GM21447 (cell line): Measurements from ENCODE around the gene ARHGAP20.

Experiments used
- ATAC-seq: cut with Tn5 transposase; IDR thresholded peaks from one replicate; pipeline ENCODE4 v1.9.1; 2021; ENCODE audit not compliant: unreplicated experiment

The ARHGAP20 gene, protein sequence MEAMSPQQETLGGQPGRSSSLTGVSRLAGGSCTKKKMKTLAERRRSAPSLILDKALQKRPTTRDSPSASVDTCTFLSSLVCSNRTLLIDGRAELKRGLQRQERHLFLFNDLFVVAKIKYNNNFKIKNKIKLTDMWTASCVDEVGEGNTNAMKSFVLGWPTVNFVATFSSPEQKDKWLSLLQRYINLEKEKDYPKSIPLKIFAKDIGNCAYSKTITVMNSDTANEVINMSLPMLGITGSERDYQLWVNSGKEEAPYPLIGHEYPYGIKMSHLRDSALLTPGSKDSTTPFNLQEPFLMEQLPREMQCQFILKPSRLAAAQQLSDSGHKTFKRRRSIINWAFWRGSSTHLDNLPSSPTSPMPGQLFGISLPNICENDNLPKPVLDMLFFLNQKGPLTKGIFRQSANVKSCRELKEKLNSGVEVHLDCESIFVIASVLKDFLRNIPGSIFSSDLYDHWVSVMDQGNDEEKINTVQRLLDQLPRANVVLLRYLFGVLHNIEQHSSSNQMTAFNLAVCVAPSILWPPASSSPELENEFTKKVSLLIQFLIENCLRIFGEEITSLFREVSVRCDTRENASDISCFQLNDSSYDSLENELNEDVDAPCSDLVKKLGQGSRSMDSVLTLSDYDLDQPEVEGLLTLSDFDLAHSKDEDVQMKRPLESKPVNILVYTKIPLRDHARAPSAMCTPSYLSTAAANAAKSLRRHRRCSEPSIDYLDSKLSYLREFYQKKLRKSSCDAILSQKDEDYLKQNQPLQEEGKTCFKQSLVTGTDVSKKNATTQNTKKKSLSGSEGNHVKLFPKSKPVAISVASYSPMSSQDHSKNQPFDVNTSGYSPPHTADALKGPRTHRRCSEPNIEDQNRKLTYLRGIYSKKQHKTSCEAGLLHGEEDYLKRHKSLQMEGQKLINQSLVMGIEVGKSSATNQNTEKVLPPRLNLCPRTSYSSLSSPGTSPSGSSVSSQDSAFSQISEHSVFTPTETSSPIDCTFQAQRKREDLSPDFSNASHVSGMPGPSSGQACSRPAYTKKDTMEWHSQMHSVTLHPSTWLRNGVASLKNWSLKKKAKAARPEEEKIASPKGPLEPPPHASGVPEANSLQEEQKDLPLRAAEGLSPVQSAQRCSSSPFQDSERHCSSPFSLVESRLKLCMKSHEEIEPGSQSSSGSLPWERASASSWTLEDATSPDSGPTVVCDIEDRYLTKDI

DNA sequence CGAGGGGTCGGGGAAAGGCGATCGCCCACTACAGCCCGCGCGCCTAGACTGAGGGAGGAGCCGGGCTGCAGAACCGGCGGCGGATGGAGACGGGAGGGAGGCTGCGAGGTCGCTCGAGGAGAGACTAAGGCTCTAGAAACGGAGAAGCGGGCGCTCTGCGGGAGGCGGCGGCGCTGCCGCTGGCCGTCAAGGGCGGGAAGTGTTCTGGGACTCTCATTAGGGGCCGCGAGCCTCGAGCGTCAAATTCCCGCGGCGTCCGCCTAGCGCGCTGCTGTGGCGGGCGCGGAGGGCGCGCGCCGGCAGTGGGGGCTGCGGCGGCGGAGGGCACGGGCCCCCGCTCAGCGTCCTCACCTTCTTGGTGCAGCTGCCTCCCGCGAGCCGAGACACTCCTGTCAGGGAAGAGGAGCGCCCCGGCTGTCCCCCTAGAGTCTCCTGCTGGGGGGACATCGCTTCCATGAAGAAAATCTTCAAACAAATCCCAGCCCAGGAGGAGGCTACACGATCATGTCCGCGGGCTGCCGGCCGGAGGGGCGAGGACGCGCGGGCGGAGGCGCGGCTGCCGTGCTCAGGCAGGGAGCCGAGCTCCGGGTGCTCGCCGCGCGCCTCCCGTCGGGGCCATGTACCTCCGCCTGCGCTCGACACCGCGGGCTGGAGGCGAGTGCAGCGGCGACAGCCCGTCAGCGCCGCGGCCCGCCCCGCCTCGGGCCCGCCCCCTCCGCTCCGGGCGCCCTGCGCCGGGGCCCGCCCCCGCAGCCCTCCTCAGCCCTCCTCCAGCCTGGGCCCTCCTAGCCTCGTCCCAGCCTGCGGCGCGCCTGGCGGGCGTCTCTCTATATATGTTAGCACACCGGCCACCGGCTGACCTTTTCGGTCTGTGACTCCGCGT, at the start of gene ARHGAP20:
TSS of gene ARHGAP20 (minus strand) at position 662 of the 883 bp plus-strand sequence. CDS start at position 456, 206 bp downstream.
- peak; percentile 49 for ATAC-seq

DNA sequence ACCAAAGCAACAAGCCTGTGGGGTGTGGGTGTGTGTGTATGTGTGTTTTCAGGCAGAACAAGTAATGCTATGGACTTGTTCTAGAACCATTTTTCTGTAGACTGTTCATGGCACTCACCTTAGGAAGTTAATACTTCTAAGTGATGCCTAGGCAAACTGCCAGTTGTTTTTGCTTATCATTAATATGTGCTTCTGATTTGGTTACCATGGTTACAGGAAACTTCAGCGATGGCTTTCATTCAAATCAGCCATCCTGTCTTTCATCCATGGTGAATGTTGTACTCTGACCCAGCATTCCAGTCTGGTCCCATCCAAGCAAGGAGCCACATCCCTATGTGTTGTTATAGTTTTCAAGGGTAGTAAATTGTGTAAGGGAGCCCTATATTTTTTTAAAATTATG, 49.8 kb upstream of the ARHGAP20 start:
- ATAC-seq, result no peak

DNA sequence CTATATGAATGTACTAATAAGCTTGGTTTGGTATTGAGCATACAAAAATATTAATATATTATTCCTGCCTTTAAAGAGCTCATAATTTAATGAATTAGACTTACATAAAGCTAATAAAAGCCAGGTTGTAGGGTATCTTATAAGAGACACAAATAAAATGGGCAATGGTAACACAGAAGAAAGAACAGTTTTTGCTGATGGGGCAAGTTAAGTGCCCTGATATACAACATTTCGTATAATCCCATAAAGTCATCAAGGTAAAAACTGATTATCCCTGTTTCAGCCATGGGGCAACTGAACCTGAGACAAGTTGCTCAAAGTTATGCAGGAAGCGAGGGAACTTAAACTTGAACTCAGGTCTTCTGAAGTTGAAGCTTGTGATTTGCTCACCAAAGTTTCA, 48.9 kb upstream of the ARHGAP20 start:
- ATAC-seq, result no peak

DNA sequence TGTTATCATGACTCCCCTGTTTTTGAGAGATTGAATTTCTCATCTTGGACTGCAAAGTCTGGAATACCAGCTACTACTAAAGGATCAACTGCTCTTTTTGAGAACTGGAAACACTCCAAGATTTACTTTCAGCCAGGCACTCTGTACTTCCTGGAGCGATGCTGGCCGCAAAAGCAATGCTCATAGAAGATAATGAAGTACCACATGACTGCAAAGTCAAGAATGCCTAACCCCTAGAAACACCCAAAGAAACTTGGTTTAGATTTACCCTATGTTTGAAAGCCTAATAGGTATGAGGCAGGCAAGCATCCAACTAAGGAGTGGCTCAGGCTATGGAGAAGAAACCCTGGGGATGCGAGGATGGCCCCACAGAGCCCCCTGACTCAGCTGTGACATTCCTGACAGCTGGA, 47.7 kb upstream of the ARHGAP20 start:
- ATAC-seq, result no peak

DNA sequence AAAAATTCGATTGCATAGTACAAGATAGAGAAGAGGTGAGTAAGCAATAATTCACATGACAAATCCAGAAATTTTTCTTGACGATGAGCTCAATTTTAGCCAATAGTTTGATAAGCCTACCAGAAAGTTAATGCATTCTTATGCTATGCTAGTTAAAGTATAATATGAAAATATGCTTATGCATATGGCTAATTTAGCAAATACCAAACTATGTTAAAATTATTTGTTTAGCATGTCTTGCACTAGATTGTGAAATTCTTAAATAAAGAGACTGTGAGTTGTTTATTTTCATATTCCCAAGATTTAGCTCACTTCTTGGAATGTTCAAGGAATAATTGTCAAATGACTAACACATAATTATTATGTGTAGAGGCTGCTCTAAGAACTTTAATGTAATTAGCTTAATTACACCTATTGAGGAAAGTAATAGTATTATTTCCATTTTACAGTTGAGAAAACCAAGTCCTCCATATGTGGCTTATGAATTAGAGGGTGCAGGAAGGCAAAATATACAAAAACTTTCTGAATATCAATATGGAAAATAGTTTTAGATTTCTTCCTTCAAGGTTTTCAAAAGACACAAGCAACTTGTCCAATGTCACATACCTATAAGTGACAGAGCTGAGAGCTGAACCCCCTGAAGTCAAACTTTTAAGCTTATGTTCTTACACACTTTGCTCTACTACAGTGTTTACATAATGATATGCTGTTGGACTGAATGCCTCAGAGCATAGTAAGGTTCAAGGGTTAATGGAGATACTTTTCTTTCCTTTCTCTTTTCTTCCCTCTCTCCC, 45.9 kb upstream of the ARHGAP20 start:
- ATAC-seq, result no peak

DNA sequence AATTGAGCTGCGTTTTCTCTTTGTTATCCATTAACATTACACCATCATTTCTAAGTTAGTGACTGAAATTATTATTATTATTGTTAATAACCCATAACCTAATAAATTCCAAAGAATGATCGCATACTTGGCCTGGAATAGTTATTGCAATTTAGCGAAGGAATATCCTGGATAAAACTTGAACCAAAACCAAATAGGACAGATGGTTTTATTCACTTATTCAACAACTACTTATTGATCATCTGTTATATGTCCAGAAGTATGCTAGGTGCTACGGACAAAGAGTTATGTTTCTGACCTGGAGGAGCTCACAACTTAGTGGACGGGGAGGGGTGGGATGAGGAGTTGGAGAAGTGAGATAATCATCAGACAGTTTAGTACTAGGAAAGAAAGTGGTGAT, 44.8 kb upstream of the ARHGAP20 start:
- ATAC-seq, result no peak

DNA sequence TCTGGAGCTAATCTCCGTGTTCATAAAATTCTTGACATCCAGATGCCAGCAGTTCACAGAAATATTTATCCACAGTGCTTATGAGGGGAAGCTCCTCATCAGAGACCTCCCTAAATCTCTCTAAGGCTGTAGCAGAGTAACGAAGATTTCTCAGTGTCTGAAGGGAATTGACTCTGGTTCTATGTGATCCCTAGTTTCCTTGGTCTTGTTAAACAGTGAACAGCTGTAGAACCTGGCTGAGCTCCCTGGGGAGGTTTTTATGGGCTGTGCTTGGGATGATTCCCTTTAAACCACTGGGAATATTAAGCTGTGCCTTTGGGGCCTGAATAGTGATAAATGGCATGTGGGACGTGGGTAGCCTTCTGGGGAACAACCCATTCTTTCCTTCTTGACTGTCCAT, 43.7 kb upstream of the ARHGAP20 start:
- no peak for ATAC-seq

DNA sequence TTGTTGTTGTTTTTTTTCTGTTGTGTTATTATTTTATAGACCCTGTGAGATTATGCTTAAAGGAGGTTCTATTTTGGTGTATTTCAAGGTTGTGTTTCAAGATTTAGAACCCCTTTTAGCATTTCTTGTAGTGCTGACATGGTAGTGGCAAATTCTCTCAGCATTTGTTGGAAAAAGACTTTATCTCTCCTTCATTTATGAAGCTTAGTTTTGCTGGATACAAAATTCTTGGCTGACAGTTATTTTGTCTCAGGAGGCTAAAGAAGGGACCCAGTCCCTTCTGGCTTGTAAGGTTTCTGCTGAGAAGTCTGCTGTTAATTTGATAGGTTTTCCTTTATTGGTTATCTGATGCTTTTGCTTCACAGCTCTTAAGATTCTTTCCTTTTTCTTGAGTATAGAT, 40.7 kb upstream of the ARHGAP20 start:
- ATAC-seq, result no peak

DNA sequence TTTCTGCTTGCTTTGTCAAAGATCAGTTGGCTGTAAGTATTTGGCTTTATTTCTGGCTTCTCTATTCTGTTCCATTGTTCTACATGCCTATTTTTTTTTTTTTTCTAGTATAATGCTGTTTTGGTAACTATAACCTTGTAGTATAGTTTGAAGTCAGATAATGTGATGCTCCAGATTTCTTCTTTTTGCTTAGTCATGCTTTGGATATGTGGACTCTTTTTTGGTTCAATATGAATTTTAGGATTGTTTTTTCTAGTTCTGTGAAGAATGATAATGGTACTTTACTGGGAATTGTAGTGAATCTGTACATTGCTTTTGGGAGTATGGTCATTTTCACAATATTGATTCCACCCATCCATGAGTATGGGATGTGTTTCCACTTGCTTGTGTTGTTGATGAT, 37.9 kb upstream of the ARHGAP20 start:
- no peak for ATAC-seq

DNA sequence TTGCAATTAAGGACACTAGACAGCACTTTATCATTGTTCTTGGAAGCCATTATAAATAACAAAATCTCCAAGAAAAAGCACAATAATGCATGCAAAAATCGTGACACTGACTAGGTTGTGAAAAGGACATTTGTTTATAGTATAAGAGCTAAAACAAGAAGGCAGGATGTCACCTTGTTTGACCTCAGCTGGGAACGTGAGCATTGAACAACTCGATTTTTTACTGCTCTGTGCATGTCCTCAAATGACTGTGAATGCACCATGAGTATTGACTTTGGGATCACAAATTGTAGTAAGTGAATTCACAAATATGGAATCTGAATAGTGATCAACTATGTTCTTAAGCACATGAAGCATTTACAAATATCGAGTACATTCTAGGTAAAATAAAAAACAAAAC, 35.3 kb upstream of the ARHGAP20 start:
- no peak for ATAC-seq

DNA sequence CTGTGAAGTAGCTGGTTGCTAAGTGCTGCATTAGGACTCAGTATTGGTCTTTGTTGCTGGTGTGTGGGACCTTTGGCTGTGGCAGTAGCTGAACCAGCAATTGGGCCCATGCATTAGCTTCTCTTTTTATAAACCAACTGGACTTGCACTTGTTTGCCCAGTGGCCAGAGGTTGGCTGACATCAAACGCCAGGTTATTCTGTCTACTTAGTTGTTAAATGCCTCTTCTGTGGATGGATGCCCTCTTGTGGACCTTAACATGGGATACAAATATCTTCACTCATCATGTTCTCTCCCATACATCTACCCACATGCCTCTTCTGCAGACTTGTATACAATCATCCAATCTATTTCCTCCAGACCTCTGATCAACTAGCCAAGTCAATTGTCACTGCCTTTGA, 26.4 kb upstream of the ARHGAP20 start:
- no peak for ATAC-seq

DNA sequence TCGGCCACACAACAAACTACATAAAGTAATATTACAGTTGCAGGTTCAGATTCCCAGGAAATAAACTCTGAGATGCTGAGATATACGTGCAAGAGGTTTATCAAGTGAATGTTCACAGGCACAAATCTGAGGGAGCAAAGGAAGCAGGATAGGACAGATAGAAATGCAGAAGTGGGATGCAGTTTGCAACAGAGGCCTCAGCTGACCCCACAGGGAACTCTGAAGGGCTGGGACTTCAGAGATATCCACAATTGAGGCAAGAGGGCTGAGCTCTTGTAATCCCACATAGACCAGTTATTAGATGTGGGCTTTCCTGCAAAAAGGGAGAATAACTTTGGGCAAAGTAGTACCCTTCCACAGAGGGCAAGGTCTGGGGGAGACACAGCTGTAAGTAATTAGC, 25.4 kb upstream of the ARHGAP20 start:
- no peak for ATAC-seq

DNA sequence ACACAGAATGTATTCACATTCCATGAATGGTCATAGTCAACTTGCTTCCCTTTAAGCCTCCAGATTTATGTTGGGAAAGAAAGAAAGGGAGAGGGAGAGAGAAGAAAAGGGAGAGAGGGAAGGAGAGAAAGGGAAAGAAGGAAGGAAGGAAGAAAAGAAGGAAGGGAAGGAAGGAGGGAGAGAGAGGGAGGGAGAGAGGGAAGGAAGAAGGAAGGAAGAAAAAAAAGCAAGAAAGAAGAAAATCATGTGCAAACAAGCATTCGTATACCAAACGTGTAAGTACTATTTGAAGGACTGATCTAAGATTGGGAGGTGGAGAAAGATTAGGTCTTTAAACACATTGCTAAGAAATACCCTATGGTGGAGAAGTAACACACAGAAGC, 23.9 kb upstream of the ARHGAP20 start:
- ATAC-seq, result no peak

DNA sequence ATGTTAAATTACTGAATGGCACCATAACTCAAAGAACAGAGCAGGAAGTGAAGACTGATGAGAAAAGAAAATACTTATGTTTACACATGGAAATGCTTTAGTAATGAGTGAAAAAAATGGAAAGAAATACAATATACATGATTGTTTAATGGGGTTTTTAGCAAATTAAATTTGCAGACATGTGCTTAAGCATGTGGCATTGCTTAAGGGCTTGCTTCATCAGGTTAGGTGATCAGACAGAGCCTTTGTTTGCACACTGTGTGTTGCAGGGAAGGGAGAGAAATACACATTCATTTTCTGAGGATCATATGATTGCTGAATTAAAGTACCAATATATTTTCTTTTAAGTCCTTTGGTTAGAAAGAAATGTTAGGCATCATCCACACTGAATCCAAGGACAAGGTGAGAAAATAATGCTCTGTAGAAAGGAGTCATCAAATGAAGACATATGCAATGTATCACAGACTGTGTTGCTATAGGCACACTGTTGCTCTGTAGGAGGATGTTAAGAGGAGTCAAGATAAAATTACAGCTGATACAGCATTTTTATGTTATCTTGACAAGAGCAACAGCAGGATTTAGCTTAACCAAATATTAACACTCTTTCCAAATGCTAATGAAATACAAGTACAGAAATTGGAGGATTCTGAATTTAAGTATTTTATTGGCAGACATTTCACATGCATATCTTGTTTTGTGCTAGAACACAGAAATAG, 23.4 kb upstream of the ARHGAP20 start:
- ATAC-seq, result no peak

DNA sequence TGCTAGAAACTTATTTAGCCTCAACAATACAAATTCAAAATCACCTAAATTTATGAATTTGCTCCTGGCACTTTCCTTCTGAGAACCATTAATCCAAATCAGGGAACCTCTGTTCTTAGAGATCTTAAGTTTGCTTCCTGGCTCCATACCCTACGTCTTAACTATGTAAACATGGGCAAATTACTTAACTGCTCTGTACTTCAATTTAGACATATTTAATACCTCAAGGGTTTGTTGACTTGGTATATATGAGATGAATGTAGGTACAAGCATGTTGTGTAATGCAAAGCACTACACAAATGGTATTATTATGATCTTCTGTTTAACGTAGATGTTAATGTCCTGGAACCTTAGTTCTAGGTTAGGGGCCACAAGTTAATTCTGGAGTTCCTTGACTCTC, 22.6 kb upstream of the ARHGAP20 start:
- ATAC-seq, result no peak

DNA sequence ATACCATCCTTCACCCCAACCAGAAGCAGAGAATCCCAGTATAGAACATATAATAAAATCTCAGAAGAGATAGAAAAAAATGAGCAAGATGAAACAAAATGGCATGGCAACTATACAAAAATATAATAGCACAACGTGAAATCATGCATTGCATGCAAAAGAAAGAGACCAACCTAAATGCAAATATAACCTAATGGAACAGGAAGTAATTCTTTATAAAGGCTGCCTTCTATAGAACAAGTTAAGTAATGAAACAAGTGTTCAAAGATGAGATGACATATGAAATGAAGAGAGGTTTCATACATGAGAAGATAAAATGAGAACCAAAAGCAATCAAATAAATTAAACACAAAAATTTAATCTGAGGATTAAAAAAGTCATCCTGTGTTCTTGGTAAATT, 18.5 kb upstream of the ARHGAP20 start:
- no peak for ATAC-seq

DNA sequence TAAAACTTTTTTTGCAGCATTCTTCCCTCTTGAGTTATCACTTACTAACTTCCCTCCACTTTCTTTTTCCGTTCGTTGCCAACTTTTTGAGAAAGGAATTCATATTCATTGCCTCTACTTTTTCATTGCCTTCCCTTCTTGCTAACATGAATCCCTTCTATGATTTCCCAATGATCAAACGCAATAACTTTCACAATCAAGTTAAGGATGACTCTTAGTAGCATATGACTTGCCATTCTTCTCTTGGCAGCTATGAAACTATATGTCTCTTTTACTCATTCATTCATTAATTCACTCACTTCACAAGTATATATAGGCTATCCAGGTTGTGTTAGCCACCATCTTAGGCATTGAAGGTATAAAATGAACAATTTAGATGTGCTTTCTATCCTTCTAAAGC, 16.6 kb upstream of the ARHGAP20 start:
- ATAC-seq, result no peak

DNA sequence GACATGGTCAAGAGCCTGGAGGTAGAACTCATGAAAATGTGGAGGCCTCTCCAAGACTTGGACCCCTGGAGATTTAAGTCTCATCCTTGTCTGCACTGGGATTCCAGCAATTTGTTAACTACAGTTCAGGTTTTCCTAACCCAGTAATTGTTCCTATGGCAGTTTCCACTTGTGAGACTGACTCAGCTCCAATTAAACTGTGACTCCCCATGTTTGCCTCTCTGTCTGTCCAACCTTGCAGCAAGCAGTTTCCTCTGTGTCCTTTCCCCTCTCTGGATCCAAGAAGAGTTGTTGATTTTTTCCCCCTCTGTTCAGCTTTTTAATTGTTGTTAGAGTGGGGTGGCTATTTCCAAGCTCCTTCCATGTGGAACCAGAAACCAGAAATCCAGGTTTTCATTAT, 16.2 kb upstream of the ARHGAP20 start:
- no peak for ATAC-seq

DNA sequence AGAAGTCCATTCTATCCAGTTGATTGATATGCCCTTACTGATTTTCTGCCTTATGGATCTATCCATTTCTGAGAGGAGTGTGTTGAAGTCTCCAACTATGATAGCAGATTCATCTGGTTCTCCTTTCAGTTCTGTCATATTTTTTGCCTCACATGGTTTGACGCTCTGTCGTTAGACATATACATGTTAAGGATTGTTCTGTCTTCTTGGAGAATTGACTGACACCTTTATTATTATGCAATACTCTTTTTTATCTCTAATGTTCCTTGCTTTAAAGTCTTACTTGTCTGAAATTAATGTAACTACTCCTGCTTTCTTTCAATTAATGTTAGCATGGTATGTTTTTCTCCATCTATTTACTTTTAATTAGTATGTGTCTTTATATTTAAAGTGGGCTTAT, 12.1 kb upstream of the ARHGAP20 start:
- ATAC-seq, result no peak
